GM18868 (cell line): ENCODE results near the gene UCHL1.
"Not testable (repeated sequence)": the region's sequence is repeated elsewhere in the genome, so short reads cannot be mapped to it uniquely, and the experiment has no call there.

Experiments
- ATAC-seq: cut with Tn5 transposase; IDR thresholded peaks from one replicate; pipeline ENCODE4 v1.9.1; 2021; ENCODE audit warnings: mild to moderate bottlenecking, moderate library complexity; ENCODE audit not compliant: unreplicated experiment

The UCHL1 gene

DNA sequence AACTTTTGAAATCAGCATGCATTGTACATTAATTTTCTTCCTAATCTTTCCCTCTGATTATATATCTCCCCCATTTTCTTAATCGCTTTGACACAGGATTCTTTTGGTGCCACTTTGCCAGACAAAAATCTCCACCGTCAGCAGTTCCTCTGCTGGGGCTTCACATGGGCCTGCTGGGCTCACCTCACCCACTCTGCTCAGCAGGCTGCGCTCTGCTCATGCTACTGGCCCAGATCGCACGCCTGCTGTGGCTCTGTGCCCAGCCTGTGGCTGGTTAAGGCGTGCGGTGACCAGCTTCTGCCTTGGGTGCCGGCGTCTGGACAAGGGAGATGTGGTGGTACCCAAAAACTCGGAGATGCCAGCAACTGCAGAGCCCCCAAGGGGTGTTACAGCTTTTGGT, 31.1 kb downstream of the UCHL1 start:
- ATAC-seq = no peak

DNA sequence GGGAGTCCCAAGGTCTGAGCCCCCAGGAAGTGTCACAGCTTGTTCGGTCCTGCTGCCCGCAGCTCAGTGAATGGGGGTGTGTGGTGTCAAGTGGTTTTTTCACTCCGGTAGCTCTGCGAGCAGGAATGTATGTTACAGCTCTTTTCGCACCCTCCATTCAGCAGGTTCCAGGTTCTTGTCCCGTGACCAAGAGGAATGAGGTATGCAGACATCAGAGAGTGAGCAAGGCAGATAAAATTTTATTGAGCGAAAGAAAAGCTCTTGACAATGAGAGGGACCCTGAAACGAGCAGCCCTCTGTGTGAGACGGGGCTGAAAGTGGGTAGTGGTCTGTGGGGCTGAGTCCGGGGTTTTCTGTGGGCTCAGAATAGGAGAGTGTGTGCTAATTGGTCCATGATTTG, 31.5 kb downstream of the UCHL1 start:
- no peak for ATAC-seq

DNA sequence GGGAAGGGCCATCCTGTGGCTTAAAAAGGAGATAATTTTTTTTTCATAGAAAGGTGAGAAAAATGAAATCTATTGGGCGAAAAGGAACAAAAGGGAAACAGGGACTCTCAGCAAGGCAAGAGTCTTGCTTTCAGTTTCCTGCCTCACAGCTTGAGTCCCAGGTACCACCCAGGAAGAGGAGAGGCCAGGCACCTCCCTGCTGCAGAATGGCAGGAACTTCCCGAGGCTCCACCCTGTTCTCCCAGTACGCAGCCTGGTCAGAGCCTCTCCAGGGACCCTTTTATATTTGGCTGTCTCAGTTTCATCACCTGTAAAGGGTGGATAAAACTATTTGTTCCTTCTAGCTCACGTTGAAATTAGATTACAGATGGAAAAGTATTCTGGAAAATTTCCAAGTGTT, 33.8 kb downstream of the UCHL1 start:
- no peak for ATAC-seq

DNA sequence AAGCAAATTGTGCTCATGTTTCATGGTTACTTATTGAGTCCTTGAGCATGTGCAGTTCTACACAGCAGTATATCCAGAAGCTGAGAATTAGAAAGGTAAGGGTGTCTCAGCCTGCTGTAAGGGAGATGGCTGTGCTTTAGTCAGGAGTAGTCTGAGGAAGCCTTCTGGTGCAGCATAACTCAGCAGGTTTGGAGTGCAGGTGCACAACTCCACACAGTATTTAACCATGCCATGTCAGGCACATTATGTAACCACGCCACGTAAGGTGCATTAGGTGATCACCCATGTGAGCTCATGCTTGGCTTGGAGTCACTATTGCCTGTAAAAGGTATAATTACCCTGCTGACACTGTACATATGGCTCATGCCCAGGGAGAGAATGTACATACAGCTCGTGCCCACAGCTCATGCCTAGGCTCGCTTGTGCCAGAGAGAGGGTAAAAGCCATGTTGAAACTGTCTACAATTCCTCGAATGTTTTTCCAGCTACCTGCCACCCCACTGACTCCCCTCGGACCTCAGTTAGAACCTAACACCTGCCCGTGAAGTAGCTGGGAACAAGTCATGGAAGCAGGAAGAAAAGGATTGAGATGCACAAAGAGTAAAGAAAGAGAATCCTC, 37.8 kb downstream of the UCHL1 start:
- ATAC-seq = no peak

DNA sequence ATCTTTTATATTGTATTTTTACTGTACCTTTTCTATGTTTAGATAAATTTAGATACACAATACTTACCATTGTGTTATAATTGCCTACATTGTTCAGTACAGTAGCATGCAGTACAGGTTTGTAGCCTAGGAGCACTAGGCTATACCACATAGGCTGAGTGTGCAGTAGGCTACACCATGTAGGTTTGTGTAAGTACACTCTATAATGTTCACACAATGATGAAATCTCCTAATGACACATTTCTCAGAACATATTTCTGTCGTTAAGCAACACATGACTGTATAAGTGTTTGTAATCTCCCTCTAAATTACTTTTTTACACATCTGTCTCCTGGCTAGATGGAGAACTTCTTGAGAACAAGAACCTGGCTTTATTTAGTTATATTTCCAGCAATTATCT, 40.3 kb downstream of the UCHL1 start:
- ATAC-seq = no peak

DNA sequence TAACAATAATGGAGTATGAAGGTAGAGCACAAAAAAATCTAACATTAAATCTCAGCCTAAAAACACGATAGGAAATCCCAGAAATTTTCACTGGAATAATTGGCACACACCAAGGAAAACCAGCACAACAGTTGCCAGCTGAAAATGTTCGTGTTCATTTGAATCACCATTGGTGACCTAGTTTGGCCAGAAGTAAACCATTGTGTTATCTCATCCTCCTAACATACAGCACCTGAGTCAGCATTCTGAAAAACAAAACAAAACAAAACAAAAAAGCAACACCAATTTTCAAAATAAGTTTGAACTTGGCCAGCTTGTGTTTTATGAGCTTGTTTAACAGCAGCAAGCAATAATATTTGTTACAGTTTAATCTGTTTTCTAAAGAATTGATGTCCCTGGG, 41.1 kb downstream of the UCHL1 start:
- ATAC-seq = no peak

DNA sequence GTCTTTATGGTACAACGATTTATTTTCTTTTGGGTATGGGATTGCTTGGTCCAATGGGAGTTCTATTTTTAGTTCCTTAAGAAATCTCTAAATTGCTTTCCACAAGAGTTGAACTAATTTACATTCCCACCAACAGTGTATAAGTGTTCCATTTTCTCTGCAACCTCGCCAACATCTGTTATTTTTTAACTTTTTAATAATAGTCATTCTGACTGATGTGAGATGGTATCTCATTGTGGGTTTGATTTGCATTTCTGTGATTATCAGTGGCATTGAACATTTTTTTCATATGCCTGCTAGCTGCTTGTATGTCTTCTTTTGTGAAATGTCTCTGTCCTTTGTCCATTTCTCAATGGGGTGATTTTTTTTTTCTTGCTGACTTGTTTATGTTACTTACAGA, 42.8 kb downstream of the UCHL1 start:
- no peak for ATAC-seq

DNA sequence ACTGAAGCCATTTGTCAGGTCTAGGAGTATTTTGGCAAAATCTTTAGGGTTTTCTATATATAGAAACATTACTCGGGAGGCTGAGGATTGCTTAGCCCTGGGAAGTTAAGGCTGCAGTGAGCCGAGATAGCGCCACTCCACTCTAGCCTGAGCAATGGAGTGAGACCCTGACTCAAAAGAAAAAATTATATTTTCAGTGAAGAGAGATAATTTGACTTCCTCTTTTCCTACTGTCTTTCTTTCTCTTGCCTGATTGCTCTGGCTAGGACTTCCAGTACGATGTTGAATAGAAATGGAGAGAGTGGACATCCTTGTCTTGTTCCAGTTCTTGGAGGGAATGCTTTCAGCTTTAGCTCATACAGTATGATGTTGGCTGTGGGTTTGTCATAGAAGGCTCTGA, 44.4 kb downstream of the UCHL1 start:
- no peak for ATAC-seq

DNA sequence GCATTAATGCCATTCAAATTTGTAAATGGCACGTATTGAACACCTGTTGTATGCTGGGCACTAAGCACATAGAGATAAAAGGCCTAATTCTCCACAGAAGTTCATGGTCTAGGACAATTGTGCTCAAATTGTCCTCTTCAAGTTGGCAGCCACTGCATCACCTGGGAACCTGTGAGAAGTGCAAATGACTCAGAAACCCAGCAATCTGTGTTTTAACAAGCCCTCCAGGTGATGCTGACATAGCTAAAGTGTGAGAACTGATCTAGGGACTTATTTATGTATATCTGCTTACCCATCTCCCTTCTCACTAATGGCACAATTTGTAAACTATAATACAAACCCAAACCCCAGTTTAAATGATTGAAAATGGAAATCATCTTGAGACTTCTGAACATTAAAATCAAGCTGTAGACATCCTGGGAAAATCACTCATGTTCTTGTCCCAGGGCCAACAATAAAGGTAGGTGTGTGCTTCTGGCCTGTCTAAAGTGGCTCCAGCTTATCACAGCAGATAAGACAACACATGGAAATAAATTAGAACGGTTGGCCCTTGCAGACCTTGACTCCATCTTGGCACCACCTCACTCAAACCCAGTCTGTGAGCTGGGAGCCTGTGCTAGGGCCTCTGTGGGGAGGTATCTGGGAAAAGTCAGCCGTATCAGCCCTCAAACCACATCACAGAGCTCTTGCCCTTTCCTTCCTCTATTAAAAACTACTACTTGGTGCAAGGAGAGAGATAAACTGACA, 46.8 kb downstream of the UCHL1 start:
- ATAC-seq = no peak

DNA sequence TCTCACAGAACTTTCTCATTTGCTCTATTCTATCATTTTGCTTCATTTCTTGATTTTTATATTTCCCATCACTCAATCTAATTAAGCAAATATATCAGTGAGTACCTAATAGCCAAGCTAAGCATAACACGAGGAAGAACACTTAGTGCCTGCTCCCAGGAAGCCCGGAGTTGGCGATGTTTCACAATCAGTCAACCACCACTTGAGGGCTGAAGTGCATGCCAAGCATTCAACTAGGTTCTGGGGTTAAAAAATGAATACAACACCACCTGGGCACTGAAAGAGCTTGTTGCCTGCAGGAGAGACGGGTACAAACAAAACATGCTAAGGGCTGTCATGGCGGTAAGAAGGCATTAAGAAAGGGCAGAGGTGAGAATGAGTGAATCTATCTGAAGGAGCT, 47.5 kb downstream of the UCHL1 start:
- no peak for ATAC-seq

DNA sequence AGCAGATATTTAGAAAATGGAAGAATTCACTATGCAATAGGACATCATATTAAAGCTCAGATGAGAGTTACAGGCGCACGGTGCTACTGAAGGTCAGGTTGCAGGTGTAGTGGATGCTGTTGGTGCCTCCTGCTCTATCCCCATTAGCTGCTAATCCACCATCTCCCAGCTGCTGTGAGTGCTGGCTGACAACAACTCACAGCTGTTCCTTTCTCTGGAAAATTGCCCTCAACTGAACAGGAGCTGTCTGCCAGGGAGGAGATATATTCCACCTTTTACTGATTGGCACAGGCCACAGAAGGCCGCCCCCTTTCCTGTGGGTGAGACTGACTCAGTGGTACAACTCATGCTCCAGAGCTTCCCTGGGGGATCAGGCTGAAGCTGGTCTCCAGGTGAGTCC, 48.7 kb downstream of the UCHL1 start:
- no peak for ATAC-seq

DNA sequence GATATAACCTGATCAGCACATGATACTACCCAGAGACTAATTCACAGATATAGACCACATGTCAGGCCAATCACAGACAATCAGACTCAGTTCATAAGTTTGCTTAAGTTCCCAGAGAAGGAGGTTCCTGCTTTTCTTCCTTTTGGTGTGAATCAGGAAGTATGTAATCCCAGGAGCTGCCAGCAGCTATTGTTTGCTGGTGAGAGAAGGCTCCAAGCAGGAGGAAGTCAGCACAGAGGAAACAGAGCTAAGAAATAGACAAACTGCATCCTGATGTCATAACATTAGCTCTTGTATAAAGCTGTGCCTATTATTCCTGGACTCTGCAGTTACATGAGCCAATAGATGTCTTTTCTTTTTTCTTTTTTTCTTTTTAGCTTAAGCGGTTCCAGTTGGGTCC, 50.9 kb downstream of the UCHL1 start:
- no peak for ATAC-seq

DNA sequence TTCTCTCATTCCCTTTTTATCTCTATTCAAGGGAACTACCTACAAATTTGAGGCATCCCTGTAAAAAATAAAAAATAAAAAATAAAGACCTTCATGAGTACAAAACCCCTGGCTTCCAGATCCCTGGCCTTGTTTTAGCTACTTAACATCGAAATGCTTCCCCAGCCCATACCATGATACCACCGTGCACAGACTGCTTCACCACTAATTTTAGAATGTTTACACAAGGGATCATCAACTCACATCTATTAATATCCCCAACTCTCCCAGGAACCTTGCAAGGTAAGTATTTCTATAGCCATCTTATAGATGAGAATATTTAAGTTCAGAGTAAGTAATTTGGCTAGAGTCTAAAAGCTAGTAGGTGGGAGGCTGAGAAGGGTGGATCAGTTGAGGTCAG, 51.7 kb downstream of the UCHL1 start:
- no peak for ATAC-seq

DNA sequence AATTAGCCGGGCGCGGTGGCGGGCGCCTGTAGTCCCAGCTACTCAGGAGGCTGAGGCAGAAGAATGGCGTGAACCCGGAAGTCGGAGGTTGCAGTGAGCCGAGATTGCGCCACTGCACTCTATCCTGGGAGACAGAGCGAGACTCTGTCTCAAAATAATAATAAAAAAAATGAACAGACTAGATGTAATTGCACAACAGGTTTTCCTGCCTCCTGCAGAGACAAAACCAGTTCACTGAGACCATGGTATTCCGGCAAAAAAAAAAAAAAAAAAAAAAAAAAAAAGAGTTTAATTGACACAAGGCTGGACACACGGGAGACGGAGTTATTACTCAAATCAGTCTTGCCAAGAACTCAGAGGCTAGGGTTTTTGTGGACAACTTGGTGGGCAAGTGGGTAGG, 58.7 kb downstream of the UCHL1 start:
- not testable (repeated sequence) for ATAC-seq

DNA sequence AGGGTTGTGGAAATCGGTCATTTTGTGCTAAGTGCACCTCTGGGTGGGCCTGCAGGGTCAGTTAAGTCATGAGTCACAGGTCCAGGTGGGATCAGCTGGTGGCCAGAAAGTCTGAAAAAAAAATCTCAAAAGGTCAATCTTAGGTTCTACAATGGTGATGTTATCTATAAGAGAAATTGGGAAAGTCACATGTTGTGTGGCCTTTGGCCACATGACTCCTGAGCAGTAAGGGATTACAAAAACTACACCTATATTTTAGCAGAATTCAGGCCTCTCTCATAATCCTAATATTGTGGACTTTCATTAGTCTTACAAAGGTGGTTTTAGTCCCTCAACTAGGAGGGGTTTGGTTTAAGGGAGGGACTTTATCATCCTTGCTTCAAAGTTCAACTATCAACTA, 59.1 kb downstream of the UCHL1 start:
- no peak for ATAC-seq
